ENCODE results near the gene GRIN1. TPM values are rescaled to one million over a fixed set of nuclear protein-coding genes. Genes with fewer than 3 reads are reported as not detected.
A peak's percentile ranks its signal among the peaks of the same experiment; 100 is the strongest.

Gene GRIN1
- polyA plus RNA-seq, 4 donors, result 0.20 TPM; not detected in 3

GRCh38 chr9:137173796-137174664 is 35.1 kb downstream of the GRIN1 start:
- DNase-seq (ENCODE audit: low read depth in 4 of 4, low spot score in 3 of 4), result no peak

GRCh38 chr9:137174722-137175293 is 35.9 kb downstream of the GRIN1 start:
- DNase-seq (ENCODE audit: low read depth in 4 of 4, low spot score in 3 of 4), result no peak

GRCh38 chr9:137175345-137175961 is 36.5 kb downstream of the GRIN1 start:
- DNase-seq (ENCODE audit: low read depth in 4 of 4, low spot score in 3 of 4), result no peak

- no peak for DNase-seq (ENCODE audit: low read depth in 4 of 4, low spot score in 3 of 4)
Measured at GRCh38 chr9:137176302-137177182, 37.6 kb downstream of the GRIN1 start.

GRCh38 chr9:137178201-137178938 is 39.4 kb downstream of the GRIN1 start:
- DNase-seq (ENCODE audit: low read depth in 4 of 4, low spot score in 3 of 4), result no peak

- no peak for DNase-seq (ENCODE audit: low read depth in 4 of 4, low spot score in 3 of 4)
Measured at GRCh38 chr9:137178939-137179630, 40.1 kb downstream of the GRIN1 start.

- no peak for DNase-seq (ENCODE audit: low read depth in 4 of 4, low spot score in 3 of 4)
Measured at GRCh38 chr9:137179761-137180160, 40.8 kb downstream of the GRIN1 start.

- no peak for DNase-seq (ENCODE audit: low read depth in 4 of 4, low spot score in 3 of 4)
Measured at GRCh38 chr9:137180491-137180890, 41.5 kb downstream of the GRIN1 start.

GRCh38 chr9:137181680-137182079 is 42.7 kb downstream of the GRIN1 start:
- DNase-seq (ENCODE audit: low read depth in 4 of 4, low spot score in 3 of 4), result no peak

GRCh38 chr9:137182836-137183235 is 43.9 kb downstream of the GRIN1 start:
- DNase-seq (ENCODE audit: low read depth in 4 of 4, low spot score in 3 of 4), result no peak

- DNase-seq (ENCODE audit: low read depth in 4 of 4, low spot score in 3 of 4), result no peak
Measured at GRCh38 chr9:137183980-137184595, 45.1 kb downstream of the GRIN1 start.

GRCh38 chr9:137184881-137185660 is 46.1 kb downstream of the GRIN1 start:
- DNase-seq (ENCODE audit: low read depth in 4 of 4, low spot score in 3 of 4), result no peak

- no peak for DNase-seq (ENCODE audit: low read depth in 4 of 4, low spot score in 3 of 4)
Measured at GRCh38 chr9:137185921-137186320, 47.0 kb downstream of the GRIN1 start.

GRCh38 chr9:137186385-137186784 is 47.4 kb downstream of the GRIN1 start:
- no peak for DNase-seq (ENCODE audit: low read depth in 4 of 4, low spot score in 3 of 4)

GRCh38 chr9:137187386-137187785 is 48.4 kb downstream of the GRIN1 start:
- DNase-seq (ENCODE audit: low read depth in 4 of 4, low spot score in 3 of 4), result no peak

- no peak for DNase-seq (ENCODE audit: low read depth in 4 of 4, low spot score in 3 of 4)
Measured at GRCh38 chr9:137188086-137188489, 49.1 kb downstream of the GRIN1 start.

- DNase-seq (ENCODE audit: low read depth in 4 of 4, low spot score in 3 of 4), result peak; percentile 88 to 92 (median 90)
Measured at GRCh38 chr9:137188490-137189296, 49.7 kb downstream of the GRIN1 start, which contains the start of the genes ANAPC2 and SSNA1. ANAPC2 (minus strand) TSS chr9:137188560; CDS start chr9:137188532, 28 bp downstream. SSNA1 (plus strand) TSS chr9:137188676; CDS start chr9:137188727, 51 bp downstream.
